HepG2 (cell line): ENCODE data around the gene TCAP. TPM values are rescaled to one million over a fixed set of nuclear protein-coding genes. Genes with fewer than 3 reads are reported as not detected.

Source experiments
- ATF4 ChIP-seq, 2 experiments: fragments of 450-650 bp in 1 of 2; sonication (generic) in 1 of 2; formaldehyde crosslinking; IDR thresholded peaks; 2 replicates each; pipeline versions ENCODE4 v1.5.0 to v1.8.0; 2020 to 2022; ENCODE audit warnings: mild to moderate bottlenecking in 1 of 2, missing genetic modification reagents in 1 of 2
- CCAR2 ChIP-seq: fragments of 200-400 bp; formaldehyde crosslinking; optimal IDR thresholded peaks from 2 replicates; pipeline ENCODE3; 2018; ENCODE audit warnings: low read depth, mild to moderate bottlenecking, low read length, moderate library complexity
- CERS6 ChIP-seq: sonication (generic); formaldehyde crosslinking; IDR thresholded peaks from 2 replicates; pipeline ENCODE4 v1.5.0; 2020; ENCODE audit warnings: missing genetic modification reagents
- CSRNP2 ChIP-seq: sonication (generic); formaldehyde crosslinking; conservative IDR thresholded peaks from 2 replicates; pipeline ENCODE4 v1.8.0; 2022; ENCODE audit warnings: low read depth, missing genetic modification reagents
- DNMT3B ChIP-seq: conservative IDR thresholded peaks from 2 replicates; pipeline ENCODE4 v1.6.1; 2016; ENCODE audit warnings: missing biosample characterization, control low read depth
- HIC2 ChIP-seq: sonication (generic); formaldehyde crosslinking; IDR thresholded peaks from 2 replicates; pipeline ENCODE4 v1.9.0; 2022; ENCODE audit warnings: low read depth, missing genetic modification reagents
- ISL2 ChIP-seq: sonication (generic); formaldehyde crosslinking; IDR thresholded peaks from 2 replicates; pipeline ENCODE4 v1.5.0; 2020; ENCODE audit warnings: missing genetic modification reagents
- KLF12 ChIP-seq: sonication (generic); formaldehyde crosslinking; IDR thresholded peaks from 2 replicates; pipeline ENCODE4 v1.4.0; 2020; ENCODE audit warnings: missing genetic modification reagents, borderline replicate concordance
- MBD4 ChIP-seq: IDR thresholded peaks from 2 replicates; pipeline ENCODE4 v1.6.1; 2012; ENCODE audit warnings: low read length, inconsistent platforms, borderline replicate concordance
- MLXIP ChIP-seq: sonication (generic); formaldehyde crosslinking; IDR thresholded peaks from 2 replicates; pipeline ENCODE4 v1.9.0; 2021; ENCODE audit warnings: missing genetic modification reagents, borderline replicate concordance
- MTERF4 ChIP-seq: sonication (generic); formaldehyde crosslinking; IDR thresholded peaks from 2 replicates; pipeline ENCODE4 v1.8.0; 2023; ENCODE audit warnings: mild to moderate bottlenecking, missing genetic modification reagents
- NR2F2 ChIP-seq: IDR thresholded peaks from 2 replicates; pipeline ENCODE4 v1.6.1; 2012; ENCODE audit warnings: low read depth, inconsistent platforms, borderline replicate concordance
- PAF1 ChIP-seq: IDR thresholded peaks from 2 replicates; pipeline ENCODE4 v1.6.1; 2016; ENCODE audit warnings: missing genetic modification reagents, missing compliant biosample characterization
- TEF ChIP-seq: sonication (generic); formaldehyde crosslinking; IDR thresholded peaks from 2 replicates; pipeline ENCODE4 v1.5.0; 2020; ENCODE audit warnings: missing genetic modification reagents
- ZNF329 ChIP-seq: sonication (generic); formaldehyde crosslinking; IDR thresholded peaks from 2 replicates; pipeline ENCODE4 v1.9.0; 2021; ENCODE audit warnings: low read depth, mild to moderate bottlenecking, missing genetic modification reagents
- ZNF615 ChIP-seq: sonication (generic); formaldehyde crosslinking; IDR thresholded peaks from 2 replicates; pipeline ENCODE4 v1.5.0; 2020; ENCODE audit warnings: mild to moderate bottlenecking, missing genetic modification reagents, borderline replicate concordance
- ZNF709 ChIP-seq: sonication (generic); formaldehyde crosslinking; IDR thresholded peaks from 2 replicates; pipeline ENCODE4 v1.5.0; 2020; ENCODE audit warnings: mild to moderate bottlenecking, missing genetic modification reagents
- polyA plus RNA-seq, 8 experiments: library from polyadenylated mRNA; depleted of rRNA in 3 of 8; stranded (reverse) in 7 of 8; unstranded in 1 of 8; fragments of >200 nt; fragmentation: Illumina TruSeq in 4 of 8; extraction: Trizol in 4 of 8; gene quantifications; 2 replicates each; pipeline versions ENCODE4 v1.2.1 to v1.2.3, GENCODE V29; 2011 to 2016; ENCODE audit warnings: low read depth in 4 of 8, missing spikeins in 1 of 8, mixed read lengths in 1 of 8; ENCODE audit not compliant: insufficient read depth in 1 of 8
- total RNA-seq, 5 experiments: library from RNA; depleted of rRNA; stranded (reverse); fragments of >200 nt; fragmentation: Illumina TruSeq; extraction: Trizol; gene quantifications; 2 replicates each; pipeline ENCODE4 v1.2.3, GENCODE V29; 2016; ENCODE audit warnings: low read depth in 1 of 5

Gene TCAP
- total and polyA plus RNA-seq, 2 of the 13 experiments (the other 11 are each of a cell fraction or from before 2014, with no cell fraction given): 0.24 to 0.65 TPM

- TF ChIP-seq MLXIP (CRISPR knock-in tag) (no peak), ZNF615 (CRISPR knock-in tag) (no peak), ATF4 (CRISPR knock-in tag; IDR thresholded peaks at IDR 0.05) (no peak), CSRNP2 (CRISPR knock-in tag) (no peak), ISL2 (CRISPR knock-in tag) (no peak), PAF1 (CRISPR knock-in tag) (0 out of 2 replicates have a peak, but pooled peaks have one; percentile 22), ZNF329 (no peak), ZNF709 (CRISPR knock-in tag) (peak; percentile 25; the same call in 1 of the 2 replicates), CERS6 (CRISPR knock-in tag) (0 out of 2 replicates have a peak, but pooled peaks have one; percentile 47), HIC2 (CRISPR knock-in tag) (peak; percentile 89), MTERF4 (CRISPR knock-in tag) (no peak; the same call in 1 of the 2 replicates), MBD4 (no peak), TEF (CRISPR knock-in tag) (no peak), NR2F2 (no peak), KLF12 (0 out of 2 replicates have a peak, but pooled peaks have one; percentile 27), CCAR2 (no peak), DNMT3B (CRISPR knock-in tag) (no peak)
Observed at GRCh38 chr17:39664581-39665561, at the start of gene TCAP (continued).
